Liver (tissue), 2 donors: ENCODE measurements around the gene GMDS.

Experiments used
- CTCF ChIP-seq: fragments of 150-350 bp; IDR thresholded peaks from 2 replicates; pipeline ENCODE4 v1.5.1; 2017; ENCODE audit warnings: improper control_type of control experiment, low read depth, low read length; ENCODE audit not compliant: missing input control
- FOXA1 ChIP-seq: IDR thresholded peaks from 2 replicates; pipeline ENCODE4 v1.6.1; 2016; ENCODE audit warnings: antibody characterized with exemption
- REST ChIP-seq: IDR thresholded peaks from 2 replicates; pipeline ENCODE4 v1.6.1; 2016; ENCODE audit warnings: antibody characterized with exemption, mild to moderate bottlenecking
- YY1 ChIP-seq: IDR thresholded peaks from 2 replicates; pipeline ENCODE4 v1.6.1; 2016; ENCODE audit warnings: antibody characterized with exemption, mild to moderate bottlenecking
- donor health status: healthy.

GRCh38 chr6:1763404-1763803 lies 482.0 kb downstream of the GMDS start:
- TF ChIP-seq CTCF (no peak), FOXA1 (no peak), YY1 (no peak), REST (no peak)
